Stimulated activated CD8-positive, alpha-beta memory T cell treated with anti-CD3 and anti-CD28 coated beads, Interleukin-4, amount 100 ng/mL, for 24 hours (primary cell): ENCODE data around the gene SUCLG1.

Experiments
- DNase-seq: peaks from one replicate; pipeline ENCODE4 v3.0.0-alpha.2; 2020; ENCODE audit warnings: low read depth

The SUCLG1 gene

GRCh38 chr2:84461310-84461709 lies 2.2 kb upstream of the SUCLG1 start:
- no peak for DNase-seq

GRCh38 chr2:84460670-84461069 lies 1.6 kb upstream of the SUCLG1 start:
- no peak for DNase-seq

GRCh38 chr2:84459944-84460429 lies 907 bp upstream of the SUCLG1 start:
- no peak for DNase-seq

GRCh38 chr2:84458551-84459017 lies 496 bp downstream of the SUCLG1 start:
- no peak for DNase-seq

GRCh38 chr2:84457686-84458085 lies 1.4 kb downstream of the SUCLG1 start:
- DNase-seq: no peak

GRCh38 chr2:84456156-84456555 lies 2.9 kb downstream of the SUCLG1 start:
- DNase-seq: no peak

GRCh38 chr2:84454581-84454980 lies 4.5 kb downstream of the SUCLG1 start:
- DNase-seq: no peak

- no peak for DNase-seq
Observed at GRCh38 chr2:84452624-84453023, 6.5 kb downstream of the SUCLG1 start.

- no peak for DNase-seq
Observed at GRCh38 chr2:84451579-84451978, 7.5 kb downstream of the SUCLG1 start.

- DNase-seq: no peak
Observed at GRCh38 chr2:84450288-84451227, 8.5 kb downstream of the SUCLG1 start.

- DNase-seq: no peak
Observed at GRCh38 chr2:84449711-84450110, 9.4 kb downstream of the SUCLG1 start.

- no peak for DNase-seq
Observed at GRCh38 chr2:84449055-84449454, 10.0 kb downstream of the SUCLG1 start.

GRCh38 chr2:84443477-84443876 lies 15.6 kb downstream of the SUCLG1 start:
- no peak for DNase-seq

- no peak for DNase-seq
Observed at GRCh38 chr2:84442888-84443287, 16.2 kb downstream of the SUCLG1 start.

- DNase-seq: no peak
Observed at GRCh38 chr2:84441505-84441904, 17.6 kb downstream of the SUCLG1 start.

- no peak for DNase-seq
Observed at GRCh38 chr2:84441036-84441435, 18.0 kb downstream of the SUCLG1 start.

- no peak for DNase-seq
Observed at GRCh38 chr2:84435345-84436025, 23.6 kb downstream of the SUCLG1 start.

GRCh38 chr2:84429328-84429727 lies 29.8 kb downstream of the SUCLG1 start:
- DNase-seq: no peak

- no peak for DNase-seq
Observed at GRCh38 chr2:84427235-84428138, 31.6 kb downstream of the SUCLG1 start.

GRCh38 chr2:84425310-84425709 lies 33.8 kb downstream of the SUCLG1 start:
- no peak for DNase-seq

GRCh38 chr2:84424152-84424551 lies 34.9 kb downstream of the SUCLG1 start:
- DNase-seq: no peak

GRCh38 chr2:84421791-84422190 lies 37.3 kb downstream of the SUCLG1 start:
- DNase-seq: no peak
